ENCODE results near the gene PCNP.
"Not testable (repeated sequence)": the region's sequence is repeated elsewhere in the genome, so short reads cannot be mapped to it uniquely, and the experiment has no call there.

Gene PCNP

GRCh38 chr3:101573449-101574387 is at the start of gene PCNP:
Gene PCNP, plus strand, starts transcription at chr3:101574180. Its CDS starts 36 bp downstream, at chr3:101574216.
- DNase-seq = peak; percentile 99 to 100

GRCh38 chr3:101527441-101527840 is 46.5 kb upstream of the PCNP start:
- no peak for DNase-seq

- no peak for DNase-seq
These were observed 46.1 kb upstream of the PCNP start for GRCh38 chr3:101527906-101528305.

- no peak for DNase-seq
These were observed 43.9 kb upstream of the PCNP start for GRCh38 chr3:101529816-101530685.

- DNase-seq = no peak
These were observed 43.3 kb upstream of the PCNP start for GRCh38 chr3:101530686-101531047.

GRCh38 chr3:101531473-101532086 is 42.4 kb upstream of the PCNP start:
- no peak for DNase-seq

GRCh38 chr3:101532783-101533602 is 41.0 kb upstream of the PCNP start:
- no peak for DNase-seq

GRCh38 chr3:101533603-101533968 is 40.4 kb upstream of the PCNP start:
- no peak for DNase-seq

GRCh38 chr3:101535221-101535620 is 38.8 kb upstream of the PCNP start:
- no peak for DNase-seq

- DNase-seq = no peak
These were observed 37.7 kb upstream of the PCNP start for GRCh38 chr3:101536266-101536665.

GRCh38 chr3:101536955-101537354 is 37.0 kb upstream of the PCNP start:
- DNase-seq = not testable (repeated sequence)

- DNase-seq = no peak
These were observed 31.0 kb upstream of the PCNP start for GRCh38 chr3:101542957-101543356.

- DNase-seq = no peak
These were observed 29.7 kb upstream of the PCNP start for GRCh38 chr3:101544161-101544850.

GRCh38 chr3:101548527-101549105 is 25.4 kb upstream of the PCNP start:
- DNase-seq = no peak

- DNase-seq = no peak
These were observed 24.5 kb upstream of the PCNP start for GRCh38 chr3:101549473-101549872.

GRCh38 chr3:101551359-101552081 is 22.5 kb upstream of the PCNP start:
- not testable (repeated sequence) for DNase-seq

GRCh38 chr3:101553381-101553780 is 20.6 kb upstream of the PCNP start:
- DNase-seq = not testable (repeated sequence)

GRCh38 chr3:101556064-101556463 is 17.9 kb upstream of the PCNP start:
- DNase-seq = no peak

- DNase-seq = peak; percentile 88 to 94
These were observed 12.2 kb upstream of the PCNP start, which contains the start of gene TRMT10C for GRCh38 chr3:101561630-101562328. Gene TRMT10C, plus strand, starts transcription at chr3:101561868. Its CDS starts 2,914 bp downstream, at chr3:101564782.
